ENCODE measurements around the gene SLC44A4.

Gene SLC44A4

DNA sequence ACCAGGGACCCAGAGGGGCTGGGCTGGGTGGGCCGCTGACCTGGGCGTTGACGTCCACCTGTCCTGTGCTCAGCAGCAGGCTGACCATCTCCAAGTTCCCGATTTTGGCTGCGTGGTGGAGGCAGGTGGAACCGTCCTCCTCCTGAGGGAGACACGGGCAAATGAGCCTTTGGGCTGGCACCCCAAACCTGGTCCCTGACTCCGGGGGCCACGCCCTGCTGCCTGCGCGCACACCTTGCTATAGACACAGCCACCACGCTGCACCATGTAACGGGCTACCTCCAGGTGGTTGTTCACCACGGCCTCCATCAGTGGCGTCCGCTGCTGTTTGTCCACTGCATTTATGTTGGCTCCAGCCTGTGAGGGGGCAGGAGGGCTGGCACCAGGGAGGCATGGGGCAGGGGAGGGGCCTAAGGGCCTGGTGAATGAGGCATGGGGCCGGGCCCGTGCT lies 7.8 kb upstream of the SLC44A4 start:
- no peak overlapping the region for H3K4me3 Mint-ChIP-seq
- no peaks in the 10 kb centered on the region for H3K4me1 Mint-ChIP-seq
- no peaks in the 10 kb centered on the region for H3K9me3 Mint-ChIP-seq
- peaks cover 66% of the 10 kb centered on the region for H3K36me3 Mint-ChIP-seq (ENCODE audit: low read depth)
- TF ChIP-seq, protein P1, sequence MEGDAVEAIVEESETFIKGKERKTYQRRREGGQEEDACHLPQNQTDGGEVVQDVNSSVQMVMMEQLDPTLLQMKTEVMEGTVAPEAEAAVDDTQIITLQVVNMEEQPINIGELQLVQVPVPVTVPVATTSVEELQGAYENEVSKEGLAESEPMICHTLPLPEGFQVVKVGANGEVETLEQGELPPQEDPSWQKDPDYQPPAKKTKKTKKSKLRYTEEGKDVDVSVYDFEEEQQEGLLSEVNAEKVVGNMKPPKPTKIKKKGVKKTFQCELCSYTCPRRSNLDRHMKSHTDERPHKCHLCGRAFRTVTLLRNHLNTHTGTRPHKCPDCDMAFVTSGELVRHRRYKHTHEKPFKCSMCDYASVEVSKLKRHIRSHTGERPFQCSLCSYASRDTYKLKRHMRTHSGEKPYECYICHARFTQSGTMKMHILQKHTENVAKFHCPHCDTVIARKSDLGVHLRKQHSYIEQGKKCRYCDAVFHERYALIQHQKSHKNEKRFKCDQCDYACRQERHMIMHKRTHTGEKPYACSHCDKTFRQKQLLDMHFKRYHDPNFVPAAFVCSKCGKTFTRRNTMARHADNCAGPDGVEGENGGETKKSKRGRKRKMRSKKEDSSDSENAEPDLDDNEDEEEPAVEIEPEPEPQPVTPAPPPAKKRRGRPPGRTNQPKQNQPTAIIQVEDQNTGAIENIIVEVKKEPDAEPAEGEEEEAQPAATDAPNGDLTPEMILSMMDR (IDR thresholded peaks at IDR 0.05; ENCODE audit: unreplicated experiment in 3 of 3), result no peak
- no peaks in the 10 kb centered on the region for H3K27me3 Mint-ChIP-seq (ENCODE audit: low read depth)
- H3K27ac Mint-ChIP-seq, result no peak overlapping the region

DNA sequence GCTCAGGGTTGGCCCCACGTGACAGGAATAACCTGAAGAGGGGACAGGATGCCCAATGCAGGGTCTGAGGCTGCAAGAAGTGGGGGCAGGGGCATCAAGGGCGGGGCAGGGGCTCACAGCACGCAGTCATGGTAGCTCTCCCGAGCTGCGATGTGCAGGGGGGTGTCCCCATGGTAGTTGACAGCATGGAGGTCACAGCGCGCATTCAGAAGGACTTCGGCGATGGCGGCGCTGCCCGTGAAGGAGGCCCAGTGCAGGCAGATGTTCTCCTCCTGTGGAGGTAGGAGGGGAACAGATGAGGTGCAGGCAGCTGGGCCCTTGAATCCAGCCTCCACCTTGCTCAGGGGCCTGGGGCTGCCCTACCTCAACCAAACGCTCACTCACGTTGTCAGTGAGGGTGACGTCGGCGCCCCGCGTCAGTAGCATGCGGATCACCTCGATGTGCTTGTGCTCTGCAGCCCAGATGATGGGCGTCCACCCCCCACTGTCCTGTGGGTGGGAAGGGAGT lies 5.8 kb upstream of the SLC44A4 start:
- TF ChIP-seq, protein P1 (IDR thresholded peaks at IDR 0.05; ENCODE audit: unreplicated experiment in 3 of 3), result no peak
- Mint-ChIP-seq H3K4me3 (no peak overlapping the region), H3K36me3 (ENCODE audit: low read depth) (peaks cover 67% of the 10 kb centered on the region), H3K27ac (no peak overlapping the region), H3K9me3 (no peaks in the 10 kb centered on the region), H3K4me1 (no peaks in the 10 kb centered on the region), H3K27me3 (ENCODE audit: low read depth) (no peaks in the 10 kb centered on the region)

DNA sequence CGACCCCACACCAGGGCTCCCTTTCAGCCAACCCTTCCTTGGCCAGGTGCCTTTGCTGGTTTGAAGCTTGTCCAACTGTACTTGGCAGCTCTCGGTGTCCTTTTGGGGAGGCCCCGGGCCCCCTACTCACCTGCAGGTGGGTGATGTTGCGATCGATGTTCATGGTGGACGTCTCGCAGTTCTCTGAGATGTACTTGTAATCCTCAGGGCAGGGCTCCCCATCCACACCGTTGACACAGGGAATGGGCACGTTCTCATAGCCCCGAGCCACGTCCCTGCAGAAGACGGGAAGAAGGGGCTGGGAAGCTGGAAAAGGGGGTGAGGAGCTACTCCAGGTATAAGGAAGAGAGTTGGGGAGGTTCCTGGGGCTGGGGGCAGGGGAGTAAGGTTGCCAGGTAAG lies 4.9 kb upstream of the SLC44A4 start:
- Mint-ChIP-seq H3K36me3 (ENCODE audit: low read depth) (peaks cover 64% of the 10 kb centered on the region), H3K9me3 (no peaks in the 10 kb centered on the region), H3K4me3 (no peak overlapping the region), H3K27me3 (ENCODE audit: low read depth) (no peaks in the 10 kb centered on the region), H3K4me1 (no peaks in the 10 kb centered on the region), H3K27ac (no peak overlapping the region)
- TF ChIP-seq, protein P1 (IDR thresholded peaks at IDR 0.05; ENCODE audit: unreplicated experiment in 3 of 3), result no peak

DNA sequence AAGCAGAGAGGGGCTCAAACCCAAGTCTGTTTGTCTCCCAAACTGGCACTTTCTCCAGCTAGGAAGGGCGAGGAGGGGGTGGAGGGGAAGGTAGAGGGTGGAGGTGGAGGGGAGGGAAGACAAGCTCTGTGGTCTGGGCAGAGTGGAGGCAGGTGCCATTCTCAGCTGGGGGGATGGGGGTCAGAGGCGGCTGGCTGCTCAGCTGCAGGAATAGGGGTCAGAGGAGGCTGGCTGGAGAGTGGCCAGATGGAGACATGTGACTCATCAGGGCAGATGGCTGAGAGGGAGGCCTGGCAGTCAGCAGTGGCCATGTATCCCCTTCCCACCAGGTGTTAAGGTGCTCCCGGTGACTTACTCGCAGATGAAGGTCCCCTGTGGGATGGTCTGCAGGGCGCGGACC lies 3.5 kb upstream of the SLC44A4 start:
- no peak overlapping the region for H3K4me3 Mint-ChIP-seq
- TF ChIP-seq, protein P1 (IDR thresholded peaks at IDR 0.05; ENCODE audit: unreplicated experiment in 3 of 3), result no peak
- H3K27me3 Mint-ChIP-seq (ENCODE audit: low read depth), result no peaks in the 10 kb centered on the region
- H3K27ac Mint-ChIP-seq, result no peak overlapping the region
- no peaks in the 10 kb centered on the region for H3K9me3 Mint-ChIP-seq
- H3K4me1 Mint-ChIP-seq, result no peaks in the 10 kb centered on the region
- peaks cover 58% of the 10 kb centered on the region for H3K36me3 Mint-ChIP-seq (ENCODE audit: low read depth)

DNA sequence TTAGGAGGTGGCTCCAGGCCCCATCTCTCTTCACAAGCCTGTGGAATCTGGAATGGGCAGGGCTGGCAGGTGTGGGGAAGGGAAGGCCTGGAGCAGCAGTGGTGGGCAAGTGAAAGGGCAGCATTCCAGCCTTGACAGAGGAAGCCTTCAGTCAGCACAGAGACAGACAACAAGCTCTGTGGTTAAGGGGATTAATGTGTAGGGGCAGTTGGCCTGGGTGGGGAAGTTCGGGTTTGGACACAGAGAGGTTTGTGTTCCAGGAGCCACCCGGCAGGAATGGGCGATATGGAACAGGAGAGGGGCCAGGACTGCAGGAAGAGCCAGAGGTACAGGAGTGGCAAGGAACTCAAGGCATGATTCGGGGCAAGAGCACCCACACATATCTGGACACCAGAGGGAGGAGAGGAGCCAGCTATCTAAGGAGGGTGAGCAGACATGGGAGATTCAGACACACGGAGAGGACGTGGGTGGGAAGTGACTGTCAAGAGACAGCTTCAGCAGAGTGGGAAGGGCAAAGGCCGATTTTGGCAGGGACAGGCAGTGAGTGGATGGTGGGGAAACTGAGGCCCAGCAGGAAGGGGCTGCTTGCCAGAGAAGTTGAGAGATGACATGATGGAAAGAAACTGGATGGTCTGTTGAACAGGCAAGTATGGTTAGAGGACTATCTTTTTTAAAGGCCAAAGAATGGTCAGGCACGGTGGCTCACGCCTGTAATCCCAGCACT lies 2.5 kb upstream of the SLC44A4 start:
- no peaks in the 10 kb centered on the region for H3K4me1 Mint-ChIP-seq
- H3K9me3 Mint-ChIP-seq, result no peaks in the 10 kb centered on the region
- no peak overlapping the region for H3K4me3 Mint-ChIP-seq
- H3K27ac Mint-ChIP-seq, result no peak overlapping the region
- TF ChIP-seq, protein P1 (IDR thresholded peaks at IDR 0.05; ENCODE audit: unreplicated experiment in 3 of 3), result no peak
- H3K36me3 Mint-ChIP-seq (ENCODE audit: low read depth), result peaks cover 48% of the 10 kb centered on the region
- H3K27me3 Mint-ChIP-seq (ENCODE audit: low read depth), result no peaks in the 10 kb centered on the region

DNA sequence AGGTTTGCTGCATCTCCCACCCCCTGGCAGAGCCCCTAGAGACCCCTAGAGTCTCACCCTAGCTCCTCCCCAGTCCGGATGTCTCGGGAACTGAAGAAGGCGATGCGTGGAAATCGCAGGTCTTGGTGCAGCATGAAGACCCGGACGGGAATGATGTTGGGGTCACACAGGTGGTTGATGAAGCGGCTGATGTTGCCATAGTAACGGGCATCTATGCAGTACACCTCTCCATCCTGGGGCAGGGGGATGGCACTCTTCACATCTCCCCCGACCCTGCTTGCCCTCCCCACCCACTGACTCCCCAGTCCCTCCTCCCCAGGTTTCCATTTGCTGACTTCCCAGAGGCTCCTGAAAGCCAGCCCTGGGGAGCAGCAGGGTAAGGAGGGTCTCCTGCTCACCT lies 1.8 kb upstream of the SLC44A4 start:
- Mint-ChIP-seq H3K4me1 (no peaks in the 10 kb centered on the region), H3K4me3 (no peak overlapping the region), H3K36me3 (ENCODE audit: low read depth) (peaks cover 41% of the 10 kb centered on the region), H3K27me3 (ENCODE audit: low read depth) (no peaks in the 10 kb centered on the region), H3K9me3 (no peaks in the 10 kb centered on the region), H3K27ac (no peak overlapping the region)
- TF ChIP-seq, protein P1 (IDR thresholded peaks at IDR 0.05; ENCODE audit: unreplicated experiment in 3 of 3), result no peak
